Cardiac septum (tissue), 1 donor: ENCODE measurements around the gene PEX3. TPM values are rescaled to one million over a fixed set of nuclear protein-coding genes. Genes with fewer than 3 reads are reported as not detected.
"Not testable (repeated sequence)": the region's sequence is repeated elsewhere in the genome, so short reads cannot be mapped to it uniquely, and the experiment has no call there.

ENCODE experiments used
- DNase-seq: peaks from one replicate; pipeline ENCODE4 v3.0.0-alpha.2; 2020; ENCODE audit warnings: low spot score
- intact Hi-C: fragments of 100-400 bp; cut with DNase I; formaldehyde crosslinking; loops from one replicate; pipeline ENCODE4 v1.14.0; 2022
- total RNA-seq: library from RNA; stranded (reverse); fragmentation: NEBNext Ultra II Directional; extraction: Animal tissue kit (Norgen Biotek cat#: 25700); gene quantifications from one replicate; pipeline ENCODE4 v1.2.1, GENCODE V29; 2021
- donor health status: DM: no; HTN: no; CAD: no.

Gene PEX3
- total RNA-seq, 1 donor from 2014 or later: 23.1 TPM

GRCh38 chr6:143498428-143498827 is 47.8 kb downstream of the PEX3 start:
- DNase-seq: no peak
- intact Hi-C loops: no loop called here

GRCh38 chr6:143501851-143502250 is 51.2 kb downstream of the PEX3 start:
- DNase-seq: no peak
- intact Hi-C loops: no loop called here

- no peak for DNase-seq
- intact Hi-C loops: no loop called here
These were observed 53.8 kb downstream of the PEX3 start for GRCh38 chr6:143504369-143504768.

- intact Hi-C loops: no loop called here
- no peak for DNase-seq
These were observed 54.5 kb downstream of the PEX3 start for GRCh38 chr6:143505111-143505510.

GRCh38 chr6:143505537-143505936 is 54.9 kb downstream of the PEX3 start:
- intact Hi-C loops: no loop called here
- DNase-seq: no peak

GRCh38 chr6:143506199-143506598 is 55.6 kb downstream of the PEX3 start:
- intact Hi-C loops: no loop called here
- no peak for DNase-seq

GRCh38 chr6:143506620-143507019 is 56.0 kb downstream of the PEX3 start:
- intact Hi-C loops: no loop called here
- no peak for DNase-seq

GRCh38 chr6:143507358-143508145 is 56.9 kb downstream of the PEX3 start:
- intact Hi-C loops: no loop called here
- no peak for DNase-seq

- intact Hi-C loops: loop anchor here (2.0 to 5.0 kb wide), 3 partner anchors 26 to 58 kb away; partner anchors contain the start of genes ADAT2 and PEX3
- DNase-seq: not testable (repeated sequence)
These were observed 59.7 kb downstream of the PEX3 start for GRCh38 chr6:143510326-143510725.

- DNase-seq: peak; percentile 96
- intact Hi-C loops: loop anchor here (2.0 to 5.0 kb wide), 3 partner anchors 26 to 59 kb away; partner anchors contain the start of genes ADAT2 and PEX3
These were observed 60.6 kb downstream of the PEX3 start, which contains the start of gene FUCA2 for GRCh38 chr6:143510991-143511891. Gene FUCA2 (minus strand): TSS chr6:143511720. CDS start chr6:143511634, 86 bp downstream.

GRCh38 chr6:143513410-143513809 is 62.8 kb downstream of the PEX3 start:
- no peak for DNase-seq

GRCh38 chr6:143515061-143515760 is 64.6 kb downstream of the PEX3 start:
- DNase-seq: peak; percentile 82
- intact Hi-C loops: no loop called here

More at GRCh38 chr6:143513410-143513809, 62.8 kb downstream of the PEX3 start:
- intact Hi-C loops: loop anchor here (5.0 kb wide), 2 partner anchors 49 to 61 kb away; partner anchors contain the start of genes ADAT2 and PEX3

- no peak for DNase-seq
These were observed 65.3 kb downstream of the PEX3 start for GRCh38 chr6:143515766-143516355.

GRCh38 chr6:143516690-143517446 is 66.3 kb downstream of the PEX3 start:
- intact Hi-C loops: no loop called here

More at GRCh38 chr6:143515766-143516355, 65.3 kb downstream of the PEX3 start:
- intact Hi-C loops: no loop called here

GRCh38 chr6:143517447-143517773 is 66.8 kb downstream of the PEX3 start:
- intact Hi-C loops: no loop called here

More at GRCh38 chr6:143516690-143517446, 66.3 kb downstream of the PEX3 start:
- DNase-seq: no peak

GRCh38 chr6:143522039-143522600 is 71.5 kb downstream of the PEX3 start:
- no peak for DNase-seq
- intact Hi-C loops: no loop called here

More at GRCh38 chr6:143517447-143517773, 66.8 kb downstream of the PEX3 start:
- DNase-seq: no peak

GRCh38 chr6:143525356-143525755 is 74.8 kb downstream of the PEX3 start:
- intact Hi-C loops: no loop called here
- no peak for DNase-seq

GRCh38 chr6:143527677-143528076 is 77.1 kb downstream of the PEX3 start:
- no peak for DNase-seq
- intact Hi-C loops: no loop called here
